Inferior parietal cortex (tissue), 1 donor: ENCODE results near the gene COA4.

Source experiments
- DNase-seq: peaks from one replicate; pipeline ENCODE4 v3.0.0-alpha.2; 2016; ENCODE audit errors: extremely low spot score

The COA4 gene

DNA sequence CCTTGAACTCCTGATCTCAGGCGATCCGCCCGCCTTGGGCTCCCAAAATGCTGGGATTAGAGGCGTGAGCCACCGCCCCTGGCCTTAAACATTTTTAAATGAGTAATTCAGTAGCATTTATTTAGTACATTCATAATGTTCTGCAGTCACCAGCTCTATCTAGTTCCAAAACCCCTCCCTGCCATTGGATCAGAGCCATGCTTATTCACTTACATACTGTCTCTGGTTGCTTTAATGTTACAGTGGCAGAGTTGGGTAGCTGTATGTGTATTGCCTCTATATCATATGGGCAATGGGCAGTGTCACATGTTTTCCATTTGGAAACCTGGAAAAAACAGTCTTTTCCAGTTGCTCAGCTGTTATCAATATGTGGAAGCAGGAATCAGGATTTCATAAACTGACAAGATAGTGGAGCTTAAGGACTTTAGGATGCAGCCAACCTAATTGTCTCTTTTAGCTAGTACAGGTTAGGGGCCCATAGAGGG lies 10.5 kb downstream of the COA4 start:
- no peak for DNase-seq

DNA sequence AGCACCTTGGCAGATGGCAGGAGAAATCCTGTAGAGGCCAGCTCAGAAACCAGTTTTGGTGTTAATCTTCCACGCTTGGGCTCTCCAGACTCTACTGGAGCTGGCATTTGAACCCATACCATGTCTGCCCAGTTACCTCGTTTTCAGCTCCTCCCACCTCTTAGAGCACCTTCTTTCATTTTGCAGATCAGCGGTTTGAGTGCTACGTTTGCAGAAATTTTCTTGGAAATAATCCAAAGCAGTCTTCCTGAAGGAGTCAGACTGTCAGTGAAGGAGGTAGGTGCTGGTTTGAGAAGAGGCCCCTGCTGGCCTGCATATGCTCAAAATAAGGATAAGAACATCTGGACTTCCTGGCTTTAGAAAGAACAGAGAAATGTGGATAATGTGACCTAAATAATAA lies 13.7 kb downstream of the COA4 start:
- no peak for DNase-seq

DNA sequence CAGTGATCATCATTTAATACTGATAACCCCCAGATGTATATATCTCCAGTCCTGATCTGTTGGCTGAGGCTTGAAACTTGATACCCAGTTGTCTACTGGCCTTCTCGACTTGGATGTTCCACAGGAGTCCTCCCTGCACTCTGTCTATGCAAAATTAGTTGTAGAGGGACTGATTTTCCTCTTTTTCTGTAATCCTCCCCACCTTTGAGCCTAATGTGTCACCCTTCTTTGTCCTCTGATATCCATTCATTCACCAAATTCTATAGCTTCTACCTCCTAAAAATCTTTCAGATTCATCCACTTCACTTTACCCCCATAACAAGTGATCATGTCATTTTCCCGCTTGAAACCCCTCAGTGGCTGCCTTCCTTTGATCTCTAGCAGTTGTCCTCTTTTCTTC lies 16.4 kb downstream of the COA4 start:
- no peak for DNase-seq

DNA sequence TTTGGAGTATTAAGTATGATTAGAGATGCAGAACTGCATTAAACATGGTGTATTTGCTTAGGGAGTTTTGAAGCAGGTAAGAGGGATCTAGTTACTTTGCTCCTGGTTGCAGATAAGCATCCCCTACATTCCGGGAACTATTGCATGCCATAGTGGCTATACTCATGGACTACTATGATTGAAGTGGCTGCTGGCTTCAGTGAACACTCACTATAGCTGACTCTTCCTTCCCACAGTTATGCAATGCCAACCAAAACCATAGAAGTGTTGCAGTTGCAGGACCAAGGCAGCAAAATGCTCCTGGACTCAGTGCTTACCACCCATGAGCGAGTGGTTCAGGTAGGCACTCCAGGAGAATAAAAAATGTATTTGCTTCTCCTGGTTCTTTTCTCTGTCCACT lies 17.0 kb downstream of the COA4 start:
- no peak for DNase-seq

DNA sequence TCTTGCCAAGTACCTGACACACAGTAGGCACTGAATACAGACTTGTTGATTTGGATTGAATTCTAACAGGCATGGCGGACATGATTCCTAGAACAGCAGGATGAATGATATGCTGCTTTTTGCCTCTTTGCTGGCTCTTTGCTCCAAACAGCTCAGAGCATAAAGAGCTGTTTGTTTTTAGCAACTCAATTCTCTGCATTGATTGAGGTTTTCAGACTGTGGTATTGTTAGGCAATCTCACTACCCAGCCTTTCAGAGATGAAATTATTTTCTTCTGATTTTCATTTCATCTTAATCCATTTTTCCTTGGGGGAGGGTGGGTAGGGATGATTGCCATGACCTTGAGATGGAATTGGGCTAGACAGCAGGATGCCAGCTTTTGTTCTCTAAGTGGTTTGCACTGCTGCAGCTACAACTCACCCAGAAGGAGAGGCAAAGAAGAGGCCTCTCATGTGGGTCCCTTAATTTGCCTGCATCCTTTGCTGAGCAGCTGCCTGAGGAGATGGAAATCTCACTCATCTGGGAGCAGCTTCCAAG lies 20.5 kb downstream of the COA4 start:
- peak; percentile 72 for DNase-seq

DNA sequence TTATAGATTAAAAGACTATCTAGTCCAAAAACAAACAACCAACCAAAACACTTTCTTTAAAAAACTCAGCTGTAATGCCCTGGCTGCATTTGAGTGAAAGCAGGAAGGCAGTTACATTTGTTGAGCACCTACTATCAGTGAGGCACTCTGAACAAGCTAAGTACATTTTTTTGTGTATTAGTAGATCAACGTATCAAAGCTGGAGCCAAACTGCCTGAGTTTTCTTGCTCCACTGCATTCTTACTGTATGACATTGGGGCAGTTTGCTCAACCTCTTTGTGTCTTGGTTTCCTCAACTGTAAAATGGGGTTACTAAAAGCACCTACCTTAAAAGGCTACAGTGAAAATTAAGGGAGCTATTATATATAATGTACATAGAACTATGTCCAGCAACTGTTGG lies 22.0 kb downstream of the COA4 start:
- DNase-seq: no peak

DNA sequence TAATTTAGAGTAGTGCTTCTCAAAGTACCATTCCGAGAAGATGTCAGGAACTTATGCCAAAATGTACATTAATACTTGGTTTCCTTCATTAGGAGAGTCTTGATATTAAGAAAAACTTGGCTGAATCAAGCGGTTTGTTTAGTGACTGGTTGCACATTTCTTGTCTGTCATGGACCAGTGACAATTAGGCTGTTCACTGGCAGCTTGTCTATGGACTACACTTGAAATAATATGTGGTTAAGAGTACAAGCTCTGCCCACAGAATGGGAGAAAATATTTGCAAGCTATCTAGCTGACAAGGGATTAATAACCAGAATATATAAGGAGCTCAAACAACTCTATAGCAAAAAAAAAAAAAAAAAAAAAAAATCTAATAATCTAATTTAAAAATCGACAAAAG lies 24.6 kb downstream of the COA4 start:
- DNase-seq: no peak

DNA sequence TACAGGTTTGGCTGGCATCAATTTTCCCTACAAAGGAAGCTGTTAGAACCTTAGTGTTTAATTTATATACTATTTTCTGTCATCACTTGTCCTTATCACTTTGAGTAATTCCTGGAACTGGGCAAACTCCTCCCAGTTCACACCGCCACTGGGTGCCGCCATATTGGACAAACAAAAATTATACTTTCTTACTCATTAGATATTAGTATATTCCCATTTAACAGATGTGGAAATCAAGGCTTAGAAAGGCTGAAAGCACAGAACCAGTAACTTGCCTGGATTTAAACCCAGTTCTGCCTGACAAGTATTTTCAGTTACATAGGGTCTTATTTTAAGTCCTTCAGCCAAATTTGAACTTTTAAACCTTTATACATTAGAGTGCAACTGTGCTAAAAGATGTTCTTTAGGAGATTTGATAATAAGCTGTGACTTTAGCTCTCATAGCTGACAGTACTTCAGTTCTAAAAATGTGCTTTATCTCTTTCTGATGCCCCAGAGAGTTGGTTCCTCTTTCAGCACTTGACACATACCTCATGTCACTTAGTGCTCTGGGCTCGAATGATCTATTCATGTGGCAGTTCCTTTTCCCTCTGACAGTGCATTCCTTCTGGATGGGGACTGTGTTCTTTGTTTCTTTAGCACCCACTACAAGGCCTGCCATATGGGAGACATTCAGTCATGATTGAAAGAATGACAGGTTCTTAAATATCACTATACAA lies 25.4 kb downstream of the COA4 start:
- no peak for DNase-seq

DNA sequence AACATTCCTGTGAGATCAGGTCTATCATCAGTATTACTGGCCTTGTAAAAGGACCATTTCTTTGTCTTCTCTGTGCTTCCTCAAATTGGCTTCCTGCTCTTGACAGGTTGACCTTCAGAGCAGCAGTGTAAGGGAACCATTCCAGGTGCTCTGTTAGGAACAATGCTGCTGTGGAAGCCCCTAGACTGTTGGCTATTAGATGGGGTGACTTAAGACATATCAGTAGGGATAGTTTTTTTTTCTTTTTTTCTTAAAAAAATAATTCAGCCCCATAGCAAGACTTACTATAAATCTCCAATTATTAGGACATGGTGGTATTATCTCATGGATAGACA lies 37.6 kb downstream of the COA4 start:
- no peak for DNase-seq

DNA sequence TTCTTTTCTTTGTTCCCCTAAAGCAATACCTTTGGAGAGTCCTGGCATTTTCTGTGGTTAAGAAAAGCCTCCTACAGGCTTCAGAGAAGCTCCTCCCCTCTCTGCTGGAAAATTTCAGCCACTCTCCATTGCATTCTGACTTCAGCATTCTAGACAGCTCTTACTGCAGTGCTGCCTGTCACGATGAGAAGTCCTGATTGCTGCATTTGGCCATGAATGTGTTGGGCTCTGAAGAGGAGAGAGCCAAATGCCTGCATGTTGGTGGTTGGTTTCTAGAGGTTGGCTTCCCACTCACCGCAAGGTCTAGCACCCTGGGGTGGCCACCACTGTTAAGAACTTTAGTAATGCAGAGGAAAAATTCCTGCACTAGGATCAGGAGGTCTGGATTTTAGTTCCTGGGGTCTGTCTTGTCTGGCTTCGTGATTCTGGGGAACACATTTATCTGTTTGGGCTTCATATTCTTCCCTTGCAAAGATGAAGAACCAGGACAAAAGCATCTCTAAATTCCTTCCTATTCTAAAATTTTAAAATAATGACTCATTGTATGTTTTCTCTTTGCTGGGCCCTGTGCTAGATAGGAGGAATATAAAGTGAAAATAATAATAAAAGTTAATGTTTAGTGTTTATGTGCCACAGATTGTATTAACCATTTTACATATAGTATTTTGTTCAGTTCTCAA lies 38.1 kb downstream of the COA4 start:
- peak; percentile 52 for DNase-seq

DNA sequence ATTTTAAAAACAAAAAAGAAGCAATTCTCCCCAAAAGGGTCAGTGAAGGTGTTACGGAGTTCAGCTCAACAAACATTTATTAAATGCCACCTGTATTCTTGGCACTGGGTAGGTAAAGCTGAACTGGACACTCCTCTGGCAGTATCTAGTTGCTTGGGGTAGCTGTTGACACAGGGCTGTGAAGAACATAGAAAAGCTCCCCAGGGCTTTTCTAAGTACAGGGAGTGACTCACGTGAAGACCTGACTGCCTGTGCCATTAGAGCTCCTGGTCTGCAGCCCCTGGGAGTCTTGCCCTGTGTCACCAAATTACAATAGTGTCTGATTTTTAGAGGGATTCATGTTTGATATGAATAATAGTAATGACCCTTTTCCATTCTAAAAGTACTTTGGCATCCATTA lies 43.6 kb downstream of the COA4 start:
- DNase-seq: no peak

DNA sequence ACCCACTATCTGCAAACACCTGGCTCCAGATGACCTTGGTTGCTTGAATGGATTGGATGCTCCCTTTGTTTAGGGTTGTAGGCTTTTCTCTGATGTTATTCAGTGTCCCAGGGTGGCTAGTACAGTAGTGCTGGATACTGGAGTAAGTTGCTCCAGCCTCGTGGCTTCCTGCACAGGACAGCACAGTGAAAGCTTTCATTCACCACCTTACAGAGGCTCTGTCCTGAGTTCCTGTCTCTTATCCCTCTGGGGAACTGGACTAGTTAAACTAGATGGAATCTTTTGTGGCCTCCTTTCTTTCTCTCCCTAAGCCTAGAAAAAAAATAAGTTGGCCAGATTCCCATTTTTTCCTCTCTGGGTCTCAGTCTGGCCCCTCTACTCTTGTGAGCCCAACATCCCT lies 46.4 kb downstream of the COA4 start:
- DNase-seq: no peak
